Endodermal cell (in vitro differentiated cells): ENCODE measurements around the gene SLC16A4. TPM values are rescaled to one million over a fixed set of nuclear protein-coding genes. Genes with fewer than 3 reads are reported as not detected.
"Not testable (repeated sequence)": the region's sequence is repeated elsewhere in the genome, so short reads cannot be mapped to it uniquely, and the experiment has no call there.

Experiments
- DNase-seq: peaks from one replicate; pipeline ENCODE4 v3.0.0-alpha.2; 2017
- H3K27ac ChIP-seq: 2 replicates; pipeline ENCODE4 v1.5.1; 2013; ENCODE audit warnings: mild to moderate bottlenecking, low read depth, low read length, moderate library complexity
- H3K27me3 ChIP-seq: 2 replicates; pipeline ENCODE4 v1.6.1; 2013; ENCODE audit warnings: mild to moderate bottlenecking, low read length, moderate library complexity; ENCODE audit not compliant: insufficient read depth, control insufficient read depth, poor library complexity, severe bottlenecking
- H3K36me3 ChIP-seq: 2 replicates; pipeline ENCODE4 v1.7.0; 2013; ENCODE audit warnings: mild to moderate bottlenecking, low read length, moderate library complexity; ENCODE audit not compliant: control insufficient read depth, insufficient read depth
- H3K4me1 ChIP-seq: one replicate; pipeline ENCODE4 v1.7.0; 2013; ENCODE audit warnings: low read length; ENCODE audit not compliant: control insufficient read depth, insufficient read depth
- H3K4me3 ChIP-seq: 2 replicates; pipeline ENCODE4 v1.5.1; 2013; ENCODE audit warnings: mild to moderate bottlenecking, low read length, moderate library complexity
- H3K9ac ChIP-seq: 2 replicates; pipeline ENCODE4 v1.6.1; 2013; ENCODE audit warnings: mild to moderate bottlenecking, low read length, moderate library complexity; ENCODE audit not compliant: poor library complexity, severe bottlenecking; ENCODE audit errors: extremely low read depth
- H3K9me3 ChIP-seq: 2 replicates; pipeline ENCODE4 v1.6.1; 2013; ENCODE audit warnings: mild to moderate bottlenecking, low read length, moderate library complexity; ENCODE audit not compliant: control insufficient read depth
- H3K27ac Mint-ChIP-seq: 2 replicates; pipeline ENCODE4 v1.8.0; 2020; ENCODE audit warnings: mixed read lengths
- H3K27me3 Mint-ChIP-seq: 2 replicates; pipeline ENCODE4 v1.8.0; 2021; ENCODE audit warnings: mild to moderate bottlenecking, mixed read lengths; ENCODE audit not compliant: insufficient read depth
- H3K36me3 Mint-ChIP-seq: 2 replicates; pipeline ENCODE4 v1.8.0; 2020; ENCODE audit warnings: low read depth, mixed read lengths
- H3K4me1 Mint-ChIP-seq: 2 replicates; pipeline ENCODE4 v1.8.0; 2020; ENCODE audit warnings: mixed read lengths
- H3K4me3 Mint-ChIP-seq: 2 replicates; pipeline ENCODE4 v1.8.0; 2020; ENCODE audit warnings: mild to moderate bottlenecking, moderate library complexity, mixed read lengths
- H3K9me3 Mint-ChIP-seq: 2 replicates; pipeline ENCODE4 v1.8.0; 2020; ENCODE audit warnings: mild to moderate bottlenecking, mixed read lengths
- CTCF ChIP-seq: fragments of 200-600 bp; sonication (generic); conservative IDR thresholded peaks from 2 replicates; pipeline ENCODE4 v1.5.0; 2021; ENCODE audit warnings: antibody characterized with exemption, mild to moderate bottlenecking
- WGBS, 2 experiments: methylation state at CpG; one replicate each; pipeline versions ENCODE4 v1.1.5 to v1.1.7; 2013; ENCODE audit warnings: missing lambda C conversion rate in 2 of 2, mixed read lengths in 1 of 2; ENCODE audit not compliant: insufficient coverage in 1 of 2, insufficient read length in 1 of 2; 5-methylcytosine and 5-hydroxymethylcytosine counted together
- total RNA-seq, 2 donors: library from RNA; stranded (reverse); fragmentation: NEBNext Ultra II Directional in 1 of 2; extraction: Animal tissue kit (Norgen Biotek cat#: 25700) in 1 of 2; gene quantifications; 2 replicates in 1 of 2; 3 replicates in 1 of 2; pipeline ENCODE4 v1.2.1, GENCODE V29; 2021

Gene SLC16A4
- total RNA-seq, 2 donors from 2014 or later: 0.55 to 0.86 TPM

- Mint-ChIP-seq H3K36me3 (peaks cover 4% of the 10 kb centered on the region), H3K9me3 (no peaks in the 10 kb centered on the region), H3K27ac (no peak overlapping the region), H3K4me1 (peaks cover 17% of the 10 kb centered on the region), H3K27me3 (no peaks in the 10 kb centered on the region), H3K4me3 (no peak overlapping the region)
- H3K27ac ChIP-seq: no peak overlapping the region
- H3K9me3 ChIP-seq: no peaks in the 10 kb centered on the region
- 94 to 95% methylated on average over 6 of the region's 6 CpGs for WGBS, 2 experiments
- no peak overlapping the region for H3K9ac ChIP-seq
- peaks cover 4% of the 10 kb centered on the region for H3K4me1 ChIP-seq
- TF ChIP-seq CTCF: no peak
- DNase-seq: no peak
- H3K27me3 ChIP-seq: no peaks in the 10 kb centered on the region
- peaks cover 9% of the 10 kb centered on the region for H3K36me3 ChIP-seq
- no peak overlapping the region for H3K4me3 ChIP-seq
These were observed 18.5 kb upstream of the SLC16A4 start for GRCh38 chr1:110409316-110409715.

GRCh38 chr1:110408488-110408887 lies 17.7 kb upstream of the SLC16A4 start:
- Histone ChIP-seq H3K9me3 (no peaks in the 10 kb centered on the region), H3K27ac (no peak overlapping the region), H3K36me3 (peaks cover 18% of the 10 kb centered on the region), H3K27me3 (no peaks in the 10 kb centered on the region), H3K4me1 (peaks cover 4% of the 10 kb centered on the region), H3K9ac (no peak overlapping the region), H3K4me3 (peak overlapping the region; percentile 99)
- Mint-ChIP-seq H3K9me3 (no peaks in the 10 kb centered on the region), H3K4me3 (peak overlapping the region; percentile 93), H3K27ac (no peak overlapping the region), H3K36me3 (peaks cover 11% of the 10 kb centered on the region), H3K27me3 (no peaks in the 10 kb centered on the region), H3K4me1 (peaks cover 11% of the 10 kb centered on the region)
- DNase-seq: no peak
- WGBS, 2 experiments: 91 to 92% methylated on average over 7 to 8 of the region's 8 CpGs
- TF ChIP-seq CTCF: no peak

GRCh38 chr1:110407260-110408210 lies 16.7 kb upstream of the SLC16A4 start, which contains the start of gene LAMTOR5:
TSS of gene LAMTOR5 (minus strand) at chr1:110407694. CDS start at chr1:110407620, 74 bp downstream.
- H3K9ac ChIP-seq: peak within 1 kb of the TSS; percentile 90

GRCh38 chr1:110406407-110406806 lies 15.6 kb upstream of the SLC16A4 start:
- H3K27ac Mint-ChIP-seq: peak overlapping the region; percentile 98
- H3K4me1 ChIP-seq, H3K9me3 ChIP-seq: not testable (repeated sequence)

More at GRCh38 chr1:110407260-110408210, 16.7 kb upstream of the SLC16A4 start, which contains the start of gene LAMTOR5:
- WGBS, 2 experiments: 4 to 5% methylated on average over 46 to 76 of the region's 76 CpGs
- Histone ChIP-seq H3K4me1 (no peaks in the 10 kb centered on the region), H3K36me3 (peaks cover 27% of the 10 kb centered on the region), H3K4me3 (peak within 1 kb of the TSS; percentile 99), H3K9me3 (no peaks in the 10 kb centered on the region), H3K27ac (peak within 1 kb of the TSS; percentile 45), H3K27me3 (no peaks in the 10 kb centered on the region)
- no peaks in the 10 kb centered on the region for H3K27me3 Mint-ChIP-seq
- H3K9me3 Mint-ChIP-seq: no peaks in the 10 kb centered on the region
- H3K4me3 Mint-ChIP-seq: peak within 1 kb of the TSS; percentile 93
- peaks cover 12% of the 10 kb centered on the region for H3K36me3 Mint-ChIP-seq
- TF ChIP-seq CTCF: no peak
- DNase-seq: peak; percentile 92
- peaks cover 2% of the 10 kb centered on the region for H3K4me1 Mint-ChIP-seq
- peak within 1 kb of the TSS; percentile 98 for H3K27ac Mint-ChIP-seq

More at GRCh38 chr1:110406407-110406806, 15.6 kb upstream of the SLC16A4 start:
- WGBS, 2 experiments: 90 to 100% methylated on average over 1 to 14 of the region's 15 CpGs
- not testable (repeated sequence) for H3K4me1 Mint-ChIP-seq, DNase-seq, H3K27me3 Mint-ChIP-seq, H3K27ac ChIP-seq, H3K27me3 ChIP-seq, H3K9me3 Mint-ChIP-seq
- Histone ChIP-seq H3K4me3 (peak overlapping the region; percentile 99), H3K36me3 (peaks cover 36% of the 10 kb centered on the region), H3K9ac (peak overlapping the region; percentile 90)
- H3K36me3 Mint-ChIP-seq: peaks cover 20% of the 10 kb centered on the region
- peak overlapping the region; percentile 93 for H3K4me3 Mint-ChIP-seq
